Measurements from ENCODE around the gene SLC6A3.

The SLC6A3 gene

GRCh38 chr5:1343315-1343751, 101.9 kb downstream of the SLC6A3 start:
- no peak for DNase-seq
